ENCODE data around the gene TRIO. TPM values are rescaled to one million over a fixed set of nuclear protein-coding genes. Genes with fewer than 3 reads are reported as not detected.

TRIO gene
- total RNA-seq, 1 experiment from 2014 or later = 99.6 TPM

GRCh38 chr5:14235872-14236271 lies 92.7 kb downstream of the TRIO start:
- Histone ChIP-seq H3K4me3 (no peak overlapping the region), H3K9me3 (replicated peaks) (no peaks in the 10 kb centered on the region), H3K36me3 (no peaks in the 10 kb centered on the region), H3K4me1 (replicated peaks) (peaks cover 33% of the 10 kb centered on the region), H3K27ac (no peak overlapping the region), H3K27me3 (replicated peaks) (no peaks in the 10 kb centered on the region)
- DNase-seq (ENCODE audit: low read depth in 1 of 2, low spot score in 2 of 2) = no peak

GRCh38 chr5:14236757-14237156 lies 93.6 kb downstream of the TRIO start:
- DNase-seq (ENCODE audit: low read depth in 1 of 2, low spot score in 2 of 2) = no peak
- H3K9me3 ChIP-seq (replicated peaks) = no peaks in the 10 kb centered on the region
- no peak overlapping the region for H3K27ac ChIP-seq
- H3K27me3 ChIP-seq (replicated peaks) = no peaks in the 10 kb centered on the region
- H3K4me3 ChIP-seq = no peak overlapping the region
- peaks cover 27% of the 10 kb centered on the region for H3K4me1 ChIP-seq (replicated peaks)
- H3K36me3 ChIP-seq = no peaks in the 10 kb centered on the region

- peaks cover 27% of the 10 kb centered on the region for H3K4me1 ChIP-seq (replicated peaks)
- H3K9me3 ChIP-seq (replicated peaks) = no peaks in the 10 kb centered on the region
- DNase-seq (ENCODE audit: low read depth in 1 of 2, low spot score in 2 of 2) = no peak
- H3K27ac ChIP-seq = no peak overlapping the region
- no peak overlapping the region for H3K4me3 ChIP-seq
- no peaks in the 10 kb centered on the region for H3K27me3 ChIP-seq (replicated peaks)
- no peaks in the 10 kb centered on the region for H3K36me3 ChIP-seq
Measured at GRCh38 chr5:14237317-14238086, 94.4 kb downstream of the TRIO start.

- Histone ChIP-seq H3K9me3 (replicated peaks) (no peaks in the 10 kb centered on the region), H3K4me3 (no peak overlapping the region), H3K36me3 (no peaks in the 10 kb centered on the region), H3K27ac (no peak overlapping the region), H3K27me3 (replicated peaks) (no peaks in the 10 kb centered on the region), H3K4me1 (replicated peaks) (peaks cover 27% of the 10 kb centered on the region)
- no peak for DNase-seq (ENCODE audit: low read depth in 1 of 2, low spot score in 2 of 2)
Measured at GRCh38 chr5:14238272-14238671, 95.1 kb downstream of the TRIO start.

DNA sequence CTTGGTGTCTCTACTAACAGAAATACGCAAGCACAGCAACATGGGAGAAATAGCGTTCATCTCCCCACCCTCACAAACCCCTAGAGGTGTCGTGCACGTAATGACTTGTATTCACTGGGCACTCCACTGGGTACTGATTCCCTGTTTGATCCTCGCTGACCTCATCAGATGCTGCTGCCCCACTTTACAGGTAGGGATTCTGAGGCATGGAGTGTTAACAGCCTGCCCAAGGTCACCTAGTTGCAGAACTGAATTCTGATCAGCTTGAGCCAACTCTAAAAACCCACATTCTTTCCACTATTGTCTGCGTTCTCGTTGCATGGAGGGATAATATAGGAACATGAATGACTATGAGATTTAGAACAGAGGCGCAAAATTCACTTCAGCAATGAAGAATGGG lies 96.3 kb downstream of the TRIO start:
- no peaks in the 10 kb centered on the region for H3K36me3 ChIP-seq
- H3K27me3 ChIP-seq (replicated peaks) = no peaks in the 10 kb centered on the region
- no peak for DNase-seq (ENCODE audit: low read depth in 1 of 2, low spot score in 2 of 2)
- H3K27ac ChIP-seq = no peak overlapping the region
- H3K9me3 ChIP-seq (replicated peaks) = no peaks in the 10 kb centered on the region
- H3K4me3 ChIP-seq = no peak overlapping the region
- H3K4me1 ChIP-seq (replicated peaks) = peaks cover 27% of the 10 kb centered on the region

DNA sequence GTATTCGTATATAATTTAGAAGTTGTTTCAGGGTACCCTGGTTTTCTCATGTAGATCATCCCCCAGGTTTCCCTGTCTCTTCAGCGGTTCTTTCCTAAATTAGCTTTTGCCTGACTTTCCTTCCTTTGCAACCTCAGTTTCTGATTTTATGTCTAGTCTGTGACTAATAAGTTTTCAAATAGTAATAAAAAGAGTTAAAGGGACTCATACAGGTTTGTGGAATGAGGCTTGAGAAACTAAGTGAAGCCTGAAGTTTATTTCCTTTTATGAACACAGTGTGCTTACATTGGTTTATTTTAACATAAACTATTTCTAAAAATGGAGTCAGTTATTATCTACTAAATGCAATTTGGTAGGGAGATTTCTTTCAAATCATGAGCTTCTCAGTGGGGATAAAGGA lies 96.8 kb downstream of the TRIO start:
- H3K27ac ChIP-seq = no peak overlapping the region

DNA sequence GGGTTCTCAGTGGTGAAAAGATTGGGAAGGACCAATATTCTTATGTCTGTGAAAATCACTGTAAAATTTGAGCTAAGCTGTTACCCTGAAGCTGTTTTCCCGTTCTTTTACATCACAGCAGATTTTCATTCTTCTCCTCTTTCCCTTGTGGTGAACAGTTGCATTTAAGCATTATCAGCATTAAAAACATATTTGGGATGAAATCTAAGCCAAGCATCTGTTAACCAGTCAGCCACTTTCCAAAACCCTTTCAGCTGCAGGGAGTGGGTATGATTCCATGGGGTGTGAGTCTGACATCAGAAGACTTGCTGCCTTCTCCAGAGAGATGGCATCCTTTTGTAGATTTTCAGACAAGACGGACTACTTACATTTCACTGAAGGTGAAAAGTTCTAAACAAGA lies 97.2 kb downstream of the TRIO start:
- no peak overlapping the region for H3K4me3 ChIP-seq
- no peaks in the 10 kb centered on the region for H3K27me3 ChIP-seq (replicated peaks)
- H3K36me3 ChIP-seq = no peaks in the 10 kb centered on the region
- no peaks in the 10 kb centered on the region for H3K9me3 ChIP-seq (replicated peaks)
- DNase-seq (ENCODE audit: low read depth in 1 of 2, low spot score in 2 of 2) = no peak
- no peak overlapping the region for H3K27ac ChIP-seq
- peaks cover 27% of the 10 kb centered on the region for H3K4me1 ChIP-seq (replicated peaks)

More for the DNA sequence above, 96.8 kb downstream of the TRIO start:
- no peaks in the 10 kb centered on the region for H3K36me3 ChIP-seq
- DNase-seq (ENCODE audit: low read depth in 1 of 2, low spot score in 2 of 2) = no peak
- no peak overlapping the region for H3K4me3 ChIP-seq
- H3K27me3 ChIP-seq (replicated peaks) = no peaks in the 10 kb centered on the region
- H3K9me3 ChIP-seq (replicated peaks) = no peaks in the 10 kb centered on the region
- peaks cover 27% of the 10 kb centered on the region for H3K4me1 ChIP-seq (replicated peaks)

DNA sequence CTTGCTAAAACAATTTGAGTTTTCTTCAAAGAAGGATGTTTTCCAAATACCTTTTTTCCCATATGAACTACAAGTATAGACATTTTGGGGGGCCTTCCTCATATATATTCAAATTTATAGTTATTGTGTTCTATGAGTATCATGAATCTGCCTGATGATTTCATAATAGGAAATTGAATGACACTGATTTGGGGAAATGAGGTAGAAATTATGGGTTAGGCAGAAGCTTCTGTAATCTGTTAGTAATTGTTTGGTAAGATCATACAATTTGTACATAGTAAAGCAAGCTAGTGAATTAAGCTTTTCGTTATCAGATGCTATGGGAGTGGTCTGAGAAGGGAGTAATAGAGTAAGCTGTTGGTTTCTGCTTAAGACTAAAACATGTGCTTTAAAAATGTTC lies 98.0 kb downstream of the TRIO start:
- Histone ChIP-seq H3K27ac (no peak overlapping the region), H3K4me1 (replicated peaks) (peaks cover 27% of the 10 kb centered on the region), H3K27me3 (replicated peaks) (no peaks in the 10 kb centered on the region), H3K9me3 (replicated peaks) (no peaks in the 10 kb centered on the region), H3K36me3 (no peaks in the 10 kb centered on the region), H3K4me3 (no peak overlapping the region)
- no peak for DNase-seq (ENCODE audit: low read depth in 1 of 2, low spot score in 2 of 2)

DNA sequence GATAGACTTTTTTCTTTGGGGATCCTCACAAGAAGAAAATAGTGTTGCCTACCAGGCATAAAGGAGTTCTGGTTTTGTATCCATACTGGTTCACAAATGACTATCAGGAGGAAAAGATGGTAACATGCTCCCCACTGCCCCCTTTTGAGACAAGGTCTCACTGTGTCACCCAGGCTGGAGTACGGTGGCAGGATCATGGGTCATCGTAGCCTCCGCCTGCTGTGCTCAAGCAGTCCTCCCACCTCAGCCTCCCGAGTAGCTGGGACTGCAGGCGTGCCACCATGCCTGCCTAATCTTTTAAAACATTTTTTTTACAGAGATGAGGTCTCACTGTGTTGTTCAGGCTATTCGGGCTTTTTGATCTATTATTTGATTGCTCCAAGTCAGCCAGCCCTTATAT lies 99.3 kb downstream of the TRIO start:
- no peaks in the 10 kb centered on the region for H3K27me3 ChIP-seq (replicated peaks)
- no peaks in the 10 kb centered on the region for H3K36me3 ChIP-seq
- H3K4me3 ChIP-seq = no peak overlapping the region
- DNase-seq (ENCODE audit: low read depth in 1 of 2, low spot score in 2 of 2) = no peak
- no peak overlapping the region for H3K27ac ChIP-seq
- H3K4me1 ChIP-seq (replicated peaks) = peaks cover 30% of the 10 kb centered on the region
- no peaks in the 10 kb centered on the region for H3K9me3 ChIP-seq (replicated peaks)

DNA sequence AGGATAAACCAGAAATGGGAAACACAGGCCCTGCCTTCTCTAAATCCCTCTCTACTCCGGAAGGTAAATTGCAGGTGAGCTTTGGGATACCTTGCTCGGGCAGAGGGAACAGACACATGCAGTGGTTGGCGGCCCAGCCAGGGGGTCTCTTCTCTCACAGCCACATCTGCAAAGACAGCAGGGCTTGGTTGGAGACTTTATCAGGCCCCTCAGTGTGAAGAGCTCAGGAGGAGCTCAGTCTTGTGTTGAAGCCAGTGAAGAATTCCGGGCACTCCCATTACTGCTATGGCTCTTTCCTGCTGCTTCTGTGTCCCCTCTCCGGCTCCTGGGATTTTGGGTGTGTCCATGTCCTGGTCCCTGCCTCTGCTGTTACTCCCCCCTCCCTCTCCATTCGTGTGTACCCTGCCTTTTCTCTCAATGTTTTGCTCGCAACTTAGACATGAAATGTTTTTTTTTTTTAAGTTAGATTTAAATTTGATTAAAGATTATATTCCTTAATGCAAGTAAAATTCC lies 99.8 kb downstream of the TRIO start:
- no peak for DNase-seq (ENCODE audit: low read depth in 1 of 2, low spot score in 2 of 2)

GRCh38 chr5:14243766-14244165 lies 100.6 kb downstream of the TRIO start:
- H3K36me3 ChIP-seq = no peaks in the 10 kb centered on the region
- H3K9me3 ChIP-seq (replicated peaks) = no peaks in the 10 kb centered on the region
- DNase-seq (ENCODE audit: low read depth in 1 of 2, low spot score in 2 of 2) = no peak
- H3K27ac ChIP-seq = no peak overlapping the region
- H3K4me3 ChIP-seq = no peak overlapping the region
- H3K4me1 ChIP-seq (replicated peaks) = peaks cover 24% of the 10 kb centered on the region
- H3K27me3 ChIP-seq (replicated peaks) = no peaks in the 10 kb centered on the region

More for the DNA sequence above, 99.8 kb downstream of the TRIO start:
- H3K27ac ChIP-seq = no peak overlapping the region
- no peaks in the 10 kb centered on the region for H3K9me3 ChIP-seq (replicated peaks)
- H3K4me3 ChIP-seq = no peak overlapping the region
- H3K36me3 ChIP-seq = no peaks in the 10 kb centered on the region
- H3K27me3 ChIP-seq (replicated peaks) = no peaks in the 10 kb centered on the region
- H3K4me1 ChIP-seq (replicated peaks) = peaks cover 25% of the 10 kb centered on the region

- Histone ChIP-seq H3K27me3 (replicated peaks) (no peaks in the 10 kb centered on the region), H3K9me3 (replicated peaks) (no peaks in the 10 kb centered on the region), H3K36me3 (no peaks in the 10 kb centered on the region; the same call in 1 of the 2 replicates), H3K27ac (no peak overlapping the region), H3K4me1 (replicated peaks) (peaks cover 18% of the 10 kb centered on the region), H3K4me3 (no peak overlapping the region)
- no peak for DNase-seq (ENCODE audit: low read depth in 1 of 2, low spot score in 2 of 2)
Measured at GRCh38 chr5:14244721-14245120, 101.6 kb downstream of the TRIO start.

GRCh38 chr5:14245132-14245925 lies 102.2 kb downstream of the TRIO start:
- no peak overlapping the region for H3K27ac ChIP-seq

More at GRCh38 chr5:14245132-14245925, 102.2 kb downstream of the TRIO start:
- Histone ChIP-seq H3K4me1 (replicated peaks) (peaks cover 18% of the 10 kb centered on the region), H3K9me3 (replicated peaks) (no peaks in the 10 kb centered on the region), H3K36me3 (no peaks in the 10 kb centered on the region; the same call in 1 of the 2 replicates), H3K4me3 (no peak overlapping the region), H3K27me3 (replicated peaks) (no peaks in the 10 kb centered on the region)
- DNase-seq (ENCODE audit: low read depth in 1 of 2, low spot score in 2 of 2) = no peak
